NK-92 treated with Interleukin-12 subunit alpha and Interleukin-12 subunit beta, amount 100 ng/mL, for 24 hours (cell line): ENCODE measurements around the gene HOMER2.
"Not testable (repeated sequence)": the region's sequence is repeated elsewhere in the genome, so short reads cannot be mapped to it uniquely, and the experiment has no call there.

Source experiments
- DNase-seq: peaks from one replicate; lab custom pipeline; 2025; lab: John Stamatoyannopoulos, UW

HOMER2 gene

DNA sequence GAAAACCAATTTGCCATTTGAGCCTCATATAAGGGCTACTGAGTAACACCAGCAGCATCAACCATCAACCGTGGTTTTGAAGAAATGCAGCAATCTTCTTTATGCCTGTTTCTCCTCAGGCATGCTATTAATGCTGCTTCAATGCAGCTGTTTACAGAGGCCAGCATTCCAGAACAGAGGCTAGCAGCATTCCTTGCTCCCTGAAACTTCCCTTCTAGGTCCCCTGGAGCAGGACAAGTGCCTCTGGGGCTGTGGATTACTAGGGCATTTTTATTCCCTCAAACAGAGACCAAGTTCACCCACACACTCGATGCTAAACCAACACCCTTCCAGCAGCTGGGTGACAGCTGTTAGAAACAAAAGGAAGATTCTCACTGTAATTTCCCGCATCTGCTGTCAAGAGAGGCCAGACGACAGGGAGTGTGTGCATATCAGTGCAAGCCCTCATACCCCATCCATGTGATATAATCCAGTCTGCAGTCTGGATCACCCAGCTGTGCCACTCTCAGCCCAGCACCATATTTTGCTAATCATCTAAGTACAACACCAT, 57.5 kb downstream of the HOMER2 start:
- no peak for DNase-seq

GRCh38 chr15:82893473-82893872, 59.0 kb downstream of the HOMER2 start:
- DNase-seq: not testable (repeated sequence)

- DNase-seq: no peak
Observed at GRCh38 chr15:82892573-82892972, 59.9 kb downstream of the HOMER2 start.

GRCh38 chr15:82890995-82891390, 61.5 kb downstream of the HOMER2 start:
- no peak for DNase-seq

DNA sequence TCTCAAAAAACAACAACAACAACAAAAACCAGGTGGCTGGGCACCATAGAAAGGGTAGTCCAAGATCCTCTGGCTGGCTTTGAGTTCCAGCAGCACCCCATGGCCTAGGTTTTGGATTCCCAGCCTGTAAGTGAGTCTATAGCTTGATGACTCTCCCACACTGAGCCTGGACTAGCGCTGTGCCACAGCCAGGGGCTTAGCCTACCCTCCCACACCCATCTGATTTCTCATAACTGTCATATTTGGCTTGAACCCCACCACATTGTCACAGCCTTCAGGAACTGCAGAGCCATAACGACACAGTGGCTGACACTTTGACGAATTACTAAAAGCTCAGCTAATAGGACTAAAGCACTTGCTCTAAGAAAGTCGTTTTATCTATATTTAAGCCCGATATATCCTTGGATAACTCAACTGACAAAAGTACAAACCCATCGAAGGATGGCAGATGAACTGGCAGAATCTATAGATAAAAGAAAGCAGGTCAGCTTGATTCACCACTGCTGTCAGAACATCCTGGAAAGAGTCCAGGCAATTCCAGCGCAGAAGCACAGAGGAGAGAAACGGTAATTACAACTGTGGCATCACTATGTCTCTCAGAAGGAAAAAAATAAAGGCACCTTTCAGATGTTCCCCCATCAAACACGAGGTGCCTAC, 62.1 kb downstream of the HOMER2 start:
- DNase-seq: no peak

GRCh38 chr15:82882273-82882928, 70.1 kb downstream of the HOMER2 start:
- DNase-seq: no peak

DNA sequence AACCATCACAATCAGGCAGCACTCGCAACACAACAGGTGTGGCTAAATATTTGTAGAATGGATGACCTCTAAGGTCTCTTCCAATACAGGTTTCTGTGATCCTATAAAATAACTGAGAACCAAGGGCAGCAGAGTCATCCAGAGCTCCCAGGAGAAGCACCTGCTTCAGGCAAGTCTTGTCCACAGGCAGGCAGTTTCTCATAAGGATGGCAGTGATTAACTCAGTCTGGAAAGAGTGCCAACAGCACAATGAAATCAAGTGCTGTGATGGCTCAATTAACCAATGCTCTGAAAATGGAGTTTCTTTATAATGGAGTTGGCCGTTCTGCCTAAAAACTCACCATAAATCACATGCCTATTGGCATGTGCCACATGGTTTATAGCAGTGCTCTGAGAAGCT, 70.8 kb downstream of the HOMER2 start:
- no peak for DNase-seq

- no peak for DNase-seq
Observed at GRCh38 chr15:82880704-82881103, 71.8 kb downstream of the HOMER2 start.

DNA sequence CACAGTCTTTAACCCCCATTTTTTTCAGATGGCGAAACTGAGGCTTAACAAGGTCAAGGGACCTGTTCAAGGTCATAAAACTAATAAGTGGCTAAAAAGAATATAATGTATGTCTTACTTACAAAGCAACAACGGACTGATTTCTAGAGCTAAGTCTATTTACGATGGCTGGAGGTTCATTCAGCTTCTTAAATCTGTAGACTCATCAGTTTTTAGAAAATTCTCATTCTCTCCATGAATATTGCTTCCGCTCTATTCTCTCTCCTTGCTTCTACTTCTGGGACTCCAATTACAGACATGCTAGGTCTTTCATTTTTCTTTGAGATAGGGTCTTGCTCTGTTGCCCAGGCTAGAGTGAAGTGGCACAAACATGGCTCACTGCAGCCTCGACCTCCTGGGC, 74.2 kb downstream of the HOMER2 start:
- no peak for DNase-seq

GRCh38 chr15:82877825-82878224, 74.7 kb downstream of the HOMER2 start:
- DNase-seq: no peak

GRCh38 chr15:82875411-82876003, 77.0 kb downstream of the HOMER2 start:
- DNase-seq: no peak

DNA sequence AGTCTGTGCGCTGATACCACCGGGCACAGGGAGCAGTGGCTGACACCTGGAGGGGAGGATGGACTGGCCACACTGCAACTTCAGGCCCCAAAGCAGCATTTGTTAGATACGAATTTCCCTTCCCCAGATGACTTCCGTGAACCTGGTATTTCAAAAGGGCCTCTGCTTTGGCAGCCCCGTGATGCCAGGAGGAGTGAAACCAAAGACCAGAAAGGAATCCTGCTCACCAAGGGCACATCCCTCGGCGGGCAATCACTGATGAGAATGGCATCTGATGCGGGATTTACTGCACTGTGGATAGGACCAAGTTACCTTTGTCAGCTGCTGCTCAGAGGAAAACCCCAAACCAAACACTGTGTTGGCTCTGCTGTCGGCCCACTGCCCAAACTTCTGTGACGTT, 77.6 kb downstream of the HOMER2 start:
- no peak for DNase-seq

GRCh38 chr15:82874267-82874666, 78.3 kb downstream of the HOMER2 start:
- DNase-seq: no peak

DNA sequence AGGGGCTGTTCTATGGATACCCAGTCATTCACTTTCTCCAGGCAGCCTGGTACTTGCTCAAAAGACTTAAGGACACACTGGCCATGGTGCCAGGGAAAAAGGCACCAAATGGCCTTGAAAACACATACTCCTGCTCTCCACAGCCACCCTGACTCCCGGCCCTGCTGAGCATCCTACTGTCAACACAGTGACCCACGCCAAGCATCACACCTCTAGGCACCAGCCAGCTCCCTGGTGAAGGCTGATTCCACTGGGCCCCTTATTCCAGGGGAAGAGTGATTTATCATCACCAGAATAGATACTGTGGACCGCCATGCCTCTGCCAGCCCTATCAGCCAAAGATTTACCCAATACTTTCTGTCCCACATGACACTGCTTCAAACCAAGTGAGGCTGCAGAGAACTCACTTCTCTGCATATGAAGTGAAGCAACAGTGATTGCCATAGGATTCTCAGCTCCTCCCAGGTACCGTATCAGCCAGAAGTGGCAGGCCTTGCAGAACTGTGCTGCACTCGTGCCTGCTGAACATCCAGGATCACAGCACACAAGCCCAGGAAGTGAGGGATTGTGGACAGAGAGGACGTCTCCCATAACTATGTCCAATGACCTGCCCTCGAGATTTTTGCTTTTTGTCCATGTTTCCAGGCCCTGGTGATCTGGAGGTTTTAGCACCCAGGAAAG, 79.4 kb downstream of the HOMER2 start:
- no peak for DNase-seq

- no peak for DNase-seq
Observed at GRCh38 chr15:82871832-82872484, 80.6 kb downstream of the HOMER2 start.

DNA sequence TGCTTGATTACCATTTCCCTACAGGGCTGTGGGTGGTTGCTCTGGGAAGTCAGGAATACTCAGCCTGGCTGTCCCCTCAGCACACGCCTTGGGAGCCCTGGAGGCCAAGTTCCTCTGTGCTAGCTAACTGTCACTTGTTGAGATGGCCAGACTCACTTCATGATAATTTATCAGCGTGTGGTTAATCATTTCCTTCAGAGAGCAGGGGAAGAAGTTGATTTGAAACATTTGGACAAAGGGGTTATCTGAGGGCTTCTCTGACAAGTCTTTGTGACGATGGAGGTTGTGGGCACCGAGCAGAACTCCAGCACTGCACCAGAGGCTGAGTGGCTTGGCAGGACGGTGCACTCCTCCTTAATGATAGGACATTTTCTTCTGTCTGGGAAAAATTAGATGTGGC, 81.2 kb downstream of the HOMER2 start:
- no peak for DNase-seq

GRCh38 chr15:82870727-82871320, 81.7 kb downstream of the HOMER2 start:
- DNase-seq: no peak

DNA sequence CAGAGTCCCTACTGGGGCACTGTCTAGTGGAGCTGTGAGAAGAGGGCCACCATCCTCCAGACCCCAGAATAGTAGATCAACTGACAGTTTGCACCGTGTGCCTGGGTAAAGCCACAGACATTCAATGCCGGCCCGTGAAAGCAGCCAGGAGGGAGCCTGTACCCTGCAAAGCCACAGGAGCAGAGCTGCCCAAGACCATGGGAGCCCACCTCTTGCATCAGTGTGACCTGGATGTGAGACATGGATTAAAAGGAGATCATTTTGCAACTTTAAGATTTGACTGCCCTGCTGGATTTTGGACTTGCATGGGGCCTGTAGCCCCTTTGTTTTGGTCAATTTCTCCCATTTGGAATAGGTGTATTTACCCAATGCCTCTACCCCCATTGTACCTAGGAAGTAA, 86.5 kb downstream of the HOMER2 start:
- DNase-seq: not testable (repeated sequence)

DNA sequence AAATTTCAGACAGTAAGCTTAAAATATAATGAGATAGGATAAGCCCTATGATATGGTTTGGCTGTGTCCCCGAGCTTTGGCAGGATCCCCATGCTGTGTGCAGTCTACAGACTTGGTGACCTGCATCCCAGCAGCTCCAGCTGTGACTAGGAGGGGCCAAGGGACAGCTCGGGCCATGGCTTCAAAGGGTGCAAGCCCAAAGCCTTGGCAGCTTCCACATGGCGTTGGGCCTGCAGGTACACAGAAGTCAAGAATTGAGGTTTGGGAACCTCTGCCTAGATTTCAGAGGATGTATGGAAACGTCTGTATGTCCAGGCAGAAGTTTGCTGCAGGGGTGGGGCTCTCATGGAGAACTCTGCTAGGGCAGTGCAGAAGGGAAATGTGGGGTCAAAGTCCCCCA, 86.9 kb downstream of the HOMER2 start:
- DNase-seq: not testable (repeated sequence)

DNA sequence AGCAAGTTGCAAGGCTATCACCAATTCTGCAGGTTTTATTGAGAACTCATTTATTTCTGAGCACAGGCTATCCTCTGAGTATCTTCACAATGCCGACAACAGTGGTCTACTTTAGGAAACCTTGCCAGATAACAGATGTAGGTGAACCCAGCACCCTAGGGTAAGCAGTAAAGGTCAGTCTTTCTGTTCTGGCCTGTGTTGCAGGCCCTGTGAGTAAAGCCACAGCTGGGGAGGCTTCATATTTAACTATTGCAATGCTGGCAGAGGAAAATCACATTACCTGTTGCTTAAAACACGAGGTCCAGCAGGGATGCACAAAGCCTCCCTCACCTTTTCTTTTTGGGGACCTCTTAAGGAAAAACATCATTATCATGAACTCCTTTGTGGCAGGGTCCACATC, 87.6 kb downstream of the HOMER2 start:
- no peak for DNase-seq

DNA sequence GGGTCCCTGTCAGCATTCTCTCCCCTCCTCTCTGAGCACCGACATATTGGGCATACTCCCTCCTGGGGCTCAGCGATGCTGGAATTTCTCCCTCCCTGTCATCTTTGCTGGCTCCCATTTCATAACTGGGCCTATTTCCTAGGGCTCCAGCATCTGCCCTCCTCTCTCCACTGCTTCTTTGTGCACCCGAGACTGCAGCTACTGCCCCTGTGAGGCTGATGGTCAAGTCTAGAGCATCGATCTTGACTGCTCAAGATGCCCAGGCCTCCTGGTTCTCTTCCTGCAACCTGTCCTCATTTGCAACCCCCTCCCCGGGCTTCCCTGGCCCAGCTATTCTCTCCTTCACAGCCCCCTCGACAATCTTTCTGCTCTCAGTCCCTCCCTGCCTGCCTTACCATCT, 89.6 kb downstream of the HOMER2 start:
- no peak for DNase-seq

- DNase-seq: no peak
Observed at GRCh38 chr15:82858932-82859331, 93.6 kb downstream of the HOMER2 start.
